ENCODE measurements around the gene EDC3. TPM values are rescaled to one million over a fixed set of nuclear protein-coding genes. Genes with fewer than 3 reads are reported as not detected.
A peak's percentile ranks its signal among the peaks of the same experiment; 100 is the strongest.

Gene EDC3
- polyA plus RNA-seq, 1 of the 3 experiments (the other 2 are of a cell fraction) = 34.9 TPM

DNA sequence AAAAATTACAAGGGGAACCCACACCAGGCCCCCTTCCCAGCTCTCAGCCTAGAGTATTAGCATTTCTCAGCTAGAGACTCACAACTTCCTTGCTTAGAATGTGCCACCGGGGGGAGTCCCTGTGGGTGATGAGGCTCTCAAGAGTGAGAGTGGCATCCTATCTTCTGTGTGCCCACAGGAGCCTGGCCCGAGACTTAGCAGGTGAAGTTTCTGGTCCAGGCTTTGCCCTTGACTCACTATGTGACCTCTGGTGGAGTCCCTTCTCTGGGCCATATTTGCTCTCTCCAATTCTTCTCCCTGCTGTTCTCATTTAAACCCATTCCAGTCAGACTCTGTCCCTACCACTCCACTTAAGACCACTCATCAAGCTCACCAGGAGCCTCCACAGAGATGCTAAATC lies 62.0 kb downstream of the EDC3 start:
- no peaks in the 10 kb centered on the region for H3K9me3 ChIP-seq
- no peak overlapping the region for H3K4me3 ChIP-seq (ENCODE audit: low read depth in 2 of 2, low read length in 1 of 2)
- ChIA-PET CTCF (interaction anchor here (0.7 to 39.4 kb wide), 15 partner anchors 12 to 317 kb away, joined by 3 to 1109 read pairs (median 9); partner anchors contain the start of genes CLK3 and CSK), POLR2A (interaction anchor here (3.4 kb wide), 1 partner anchor 135 kb away, joined by 15 read pairs; no protein-coding TSS in a partner anchor)
- H3K9ac ChIP-seq = no peak overlapping the region
- H3K36me3 ChIP-seq (replicated peaks in 1 of 2; ENCODE audit: control insufficient read depth in 1 of 2, insufficient read depth in 2 of 2, low read length in 1 of 2) = peaks cover 9 to 78% of the 10 kb centered on the region in 2 experiments
- 61% methylated on average over 2 of the region's 2 CpGs for WGBS (ENCODE audit: low lambda C conversion rate)
- DNase-seq = no peak
- H3K4me1 ChIP-seq (ENCODE audit: control insufficient read depth in 1 of 2, insufficient read depth in 2 of 2, low read depth in 1 of 2, low read length in 1 of 2) = no peaks in the 10 kb centered on the region
- no peaks in the 10 kb centered on the region for H3K27me3 ChIP-seq (ENCODE audit: insufficient read depth)
- no peaks in the 10 kb centered on the region for H3K79me2 ChIP-seq (ENCODE audit: insufficient read depth)
- H3F3A ChIP-seq (replicated peaks; ENCODE audit: insufficient read depth) = peaks cover 9% of the 10 kb centered on the region
- no peak overlapping the region for H3K27ac ChIP-seq (ENCODE audit: low read depth in 2 of 2, low read length in 1 of 2)
- peaks cover 45% of the 10 kb centered on the region for H4K20me1 ChIP-seq (ENCODE audit: insufficient read depth)
- no peak overlapping the region for H3K4me2 ChIP-seq
- H3K9me2 ChIP-seq = no peaks in the 10 kb centered on the region
- H2AFZ ChIP-seq (ENCODE audit: low read depth) = no peak overlapping the region
- TF ChIP-seq SIN3A (IDR thresholded peaks at IDR 0.05; ENCODE audit: borderline replicate concordance, low read depth, low read length) (no peak), SMC3 (IDR thresholded peaks at IDR 0.05; ENCODE audit: low read depth, low read length) (no peak), FOXM1 (IDR thresholded peaks at IDR 0.05; ENCODE audit: low read depth) (no peak)

DNA sequence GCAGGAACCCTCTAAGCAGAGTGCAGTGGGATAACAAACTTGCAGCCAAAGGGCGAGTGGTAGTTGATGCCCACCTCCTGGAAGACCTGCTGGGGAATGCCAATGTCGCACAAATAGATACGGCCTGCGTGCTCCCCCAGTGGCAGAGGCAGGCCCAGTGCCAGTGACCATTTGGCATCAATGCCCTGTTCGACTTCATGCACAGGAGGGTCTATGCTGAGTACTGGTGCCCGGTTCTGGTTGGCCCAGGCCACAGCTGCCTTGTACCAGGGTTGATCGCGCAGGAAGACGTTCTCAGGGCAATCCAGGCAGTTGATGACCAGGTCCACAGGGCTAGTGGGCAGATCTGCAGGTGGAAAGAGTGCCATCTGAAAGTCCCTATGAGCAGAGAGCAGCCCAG lies 63.2 kb downstream of the EDC3 start:
- TF ChIP-seq ELF1 (IDR thresholded peaks at IDR 0.05) (no peak), SMC3 (IDR thresholded peaks at IDR 0.05; ENCODE audit: low read depth, low read length) (no peak), TCF12 (IDR thresholded peaks at IDR 0.05) (no peak)
- TF ChIP-seq, protein P1, sequence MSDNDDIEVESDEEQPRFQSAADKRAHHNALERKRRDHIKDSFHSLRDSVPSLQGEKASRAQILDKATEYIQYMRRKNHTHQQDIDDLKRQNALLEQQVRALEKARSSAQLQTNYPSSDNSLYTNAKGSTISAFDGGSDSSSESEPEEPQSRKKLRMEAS (IDR thresholded peaks at IDR 0.05; ENCODE audit: low read depth) = no peak
- H3K27ac ChIP-seq (ENCODE audit: low read depth in 2 of 2, low read length in 1 of 2) = no peak overlapping the region
- no peaks in the 10 kb centered on the region for H3K9me2 ChIP-seq
- H3K9ac ChIP-seq = no peak overlapping the region
- H3K4me1 ChIP-seq (ENCODE audit: control insufficient read depth in 1 of 2, insufficient read depth in 2 of 2, low read depth in 1 of 2, low read length in 1 of 2) = no peaks in the 10 kb centered on the region
- H3F3A ChIP-seq (replicated peaks; ENCODE audit: insufficient read depth) = peaks cover 9% of the 10 kb centered on the region
- H2AFZ ChIP-seq (ENCODE audit: low read depth) = no peak overlapping the region
- H3K79me2 ChIP-seq (ENCODE audit: insufficient read depth) = 0 out of 2 replicates have a peak, but pooled peaks cover 2% of the 10 kb centered on the region
- peaks cover 50% of the 10 kb centered on the region for H4K20me1 ChIP-seq (ENCODE audit: insufficient read depth)
- WGBS (ENCODE audit: low lambda C conversion rate) = 83% methylated on average over 5 of the region's 9 CpGs
- H3K36me3 ChIP-seq (replicated peaks in 1 of 2; ENCODE audit: control insufficient read depth in 1 of 2, insufficient read depth in 2 of 2, low read length in 1 of 2) = peaks cover 15 to 87% of the 10 kb centered on the region in 2 experiments
- POLR2A ChIA-PET = interaction anchor here (1.7 to 1.9 kb wide), 2 partner anchors 18 to 136 kb away, joined by 5 to 9 read pairs; no protein-coding TSS in a partner anchor
- no peak overlapping the region for H3K4me2 ChIP-seq
- H3K9me3 ChIP-seq = no peaks in the 10 kb centered on the region
- DNase-seq = no peak
- no peak overlapping the region for H3K4me3 ChIP-seq (ENCODE audit: low read depth in 2 of 2, low read length in 1 of 2)
- CTCF ChIA-PET = interaction anchor here (0.5 to 39.4 kb wide), 44 partner anchors 13 to 352 kb away, joined by 3 to 1109 read pairs (median 4); partner anchors contain the start of genes ARID3B, CLK3, CSK and CYP11A1
- H3K27me3 ChIP-seq (ENCODE audit: insufficient read depth) = no peaks in the 10 kb centered on the region

DNA sequence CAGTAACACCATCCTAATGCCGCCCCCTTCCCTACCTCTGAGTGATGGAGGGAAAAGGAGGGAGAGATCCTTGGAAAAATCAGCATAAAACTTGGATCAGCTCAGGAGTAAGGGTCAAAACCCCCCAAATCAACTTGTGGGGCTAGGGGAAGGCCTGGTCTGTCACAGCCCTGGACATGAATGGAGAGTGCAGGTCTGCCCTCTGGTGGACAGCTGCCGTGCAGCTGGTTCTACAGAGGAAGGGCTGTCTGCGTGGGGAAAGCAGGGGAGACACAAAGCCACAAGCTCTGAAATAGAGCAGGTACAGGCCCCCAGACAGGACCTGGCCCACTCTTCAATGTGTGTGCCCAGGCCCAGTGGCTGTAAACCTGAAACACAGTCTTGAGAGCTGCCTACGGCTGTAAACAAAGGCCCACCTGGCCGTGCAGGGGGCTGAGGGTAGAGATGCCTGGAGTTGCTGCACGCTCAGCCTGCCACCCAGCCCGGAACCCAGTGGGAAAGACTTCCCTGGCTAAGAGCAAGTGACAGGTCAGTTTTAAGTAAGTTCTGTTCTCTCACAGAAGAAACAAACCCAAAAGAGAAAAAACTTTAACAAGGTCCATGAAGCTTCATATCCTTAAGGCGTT lies 63.8 kb downstream of the EDC3 start:
- H3K36me3 ChIP-seq (replicated peaks in 1 of 2; ENCODE audit: control insufficient read depth in 1 of 2, insufficient read depth in 2 of 2, low read length in 1 of 2) = peaks cover 15 to 88% of the 10 kb centered on the region in 2 experiments

More for the DNA sequence above, 63.8 kb downstream of the EDC3 start:
- Histone ChIP-seq H3K4me2 (no peak overlapping the region), H3F3A (replicated peaks; ENCODE audit: insufficient read depth) (peaks cover 9% of the 10 kb centered on the region), H2AFZ (ENCODE audit: low read depth) (no peak overlapping the region), H3K4me3 (ENCODE audit: low read depth in 2 of 2, low read length in 1 of 2) (no peak overlapping the region; a peak in 1 of 4 replicates), H3K9me2 (no peaks in the 10 kb centered on the region), H3K27me3 (ENCODE audit: insufficient read depth) (no peaks in the 10 kb centered on the region), H3K4me1 (ENCODE audit: control insufficient read depth in 1 of 2, insufficient read depth in 2 of 2, low read depth in 1 of 2, low read length in 1 of 2) (no peaks in the 10 kb centered on the region), H3K79me2 (ENCODE audit: insufficient read depth) (0 out of 2 replicates have a peak, but pooled peaks cover 4% of the 10 kb centered on the region), H4K20me1 (ENCODE audit: insufficient read depth) (peaks cover 51% of the 10 kb centered on the region), H3K27ac (ENCODE audit: low read depth in 2 of 2, low read length in 1 of 2) (no peak overlapping the region), H3K9me3 (no peaks in the 10 kb centered on the region), H3K9ac (no peak overlapping the region)
- WGBS (ENCODE audit: low lambda C conversion rate) = 81% methylated on average over 7 of the region's 8 CpGs
- CTCF ChIA-PET = interaction anchor here (0.5 to 39.4 kb wide), 53 partner anchors 13 to 352 kb away, joined by 3 to 1109 read pairs (median 4); partner anchors contain the start of genes ARID3B, CLK3, CSK and CYP11A1
- POLR2A ChIA-PET = interaction anchor here (0.6 to 1.9 kb wide), 6 partner anchors 8 to 137 kb away, joined by 3 to 9 read pairs (median 5); no protein-coding TSS in a partner anchor
- TF ChIP-seq SMC3 (IDR thresholded peaks at IDR 0.05; ENCODE audit: low read depth, low read length) (peak; percentile 62), RAD21 (IDR thresholded peaks at IDR 0.05; ENCODE audit: low read length) (peak; percentile 65), TAF1 (IDR thresholded peaks at IDR 0.05; ENCODE audit: borderline replicate concordance, low read depth, low read length) (no peak), EP300 (IDR thresholded peaks at IDR 0.05; ENCODE audit: borderline replicate concordance in 1 of 2, low read depth in 1 of 2, low read length in 1 of 2) (no peak), CHD2 (IDR thresholded peaks at IDR 0.05; ENCODE audit: low read length, partially characterized antibody) (peak; percentile 21)
- TF ChIP-seq, protein P2, sequence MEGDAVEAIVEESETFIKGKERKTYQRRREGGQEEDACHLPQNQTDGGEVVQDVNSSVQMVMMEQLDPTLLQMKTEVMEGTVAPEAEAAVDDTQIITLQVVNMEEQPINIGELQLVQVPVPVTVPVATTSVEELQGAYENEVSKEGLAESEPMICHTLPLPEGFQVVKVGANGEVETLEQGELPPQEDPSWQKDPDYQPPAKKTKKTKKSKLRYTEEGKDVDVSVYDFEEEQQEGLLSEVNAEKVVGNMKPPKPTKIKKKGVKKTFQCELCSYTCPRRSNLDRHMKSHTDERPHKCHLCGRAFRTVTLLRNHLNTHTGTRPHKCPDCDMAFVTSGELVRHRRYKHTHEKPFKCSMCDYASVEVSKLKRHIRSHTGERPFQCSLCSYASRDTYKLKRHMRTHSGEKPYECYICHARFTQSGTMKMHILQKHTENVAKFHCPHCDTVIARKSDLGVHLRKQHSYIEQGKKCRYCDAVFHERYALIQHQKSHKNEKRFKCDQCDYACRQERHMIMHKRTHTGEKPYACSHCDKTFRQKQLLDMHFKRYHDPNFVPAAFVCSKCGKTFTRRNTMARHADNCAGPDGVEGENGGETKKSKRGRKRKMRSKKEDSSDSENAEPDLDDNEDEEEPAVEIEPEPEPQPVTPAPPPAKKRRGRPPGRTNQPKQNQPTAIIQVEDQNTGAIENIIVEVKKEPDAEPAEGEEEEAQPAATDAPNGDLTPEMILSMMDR (IDR thresholded peaks at IDR 0.05) = peak; percentile 86
- DNase-seq = peak; percentile 82
